CD4-positive, alpha-beta T cell treated with Interleukin-15 for 1 hour (primary cell): ENCODE measurements around the gene SKIDA1.

Source experiments
- DNase-seq: peaks from one replicate; pipeline ENCODE4 v3.0.0-alpha.2; 2020

The SKIDA1 gene

DNA sequence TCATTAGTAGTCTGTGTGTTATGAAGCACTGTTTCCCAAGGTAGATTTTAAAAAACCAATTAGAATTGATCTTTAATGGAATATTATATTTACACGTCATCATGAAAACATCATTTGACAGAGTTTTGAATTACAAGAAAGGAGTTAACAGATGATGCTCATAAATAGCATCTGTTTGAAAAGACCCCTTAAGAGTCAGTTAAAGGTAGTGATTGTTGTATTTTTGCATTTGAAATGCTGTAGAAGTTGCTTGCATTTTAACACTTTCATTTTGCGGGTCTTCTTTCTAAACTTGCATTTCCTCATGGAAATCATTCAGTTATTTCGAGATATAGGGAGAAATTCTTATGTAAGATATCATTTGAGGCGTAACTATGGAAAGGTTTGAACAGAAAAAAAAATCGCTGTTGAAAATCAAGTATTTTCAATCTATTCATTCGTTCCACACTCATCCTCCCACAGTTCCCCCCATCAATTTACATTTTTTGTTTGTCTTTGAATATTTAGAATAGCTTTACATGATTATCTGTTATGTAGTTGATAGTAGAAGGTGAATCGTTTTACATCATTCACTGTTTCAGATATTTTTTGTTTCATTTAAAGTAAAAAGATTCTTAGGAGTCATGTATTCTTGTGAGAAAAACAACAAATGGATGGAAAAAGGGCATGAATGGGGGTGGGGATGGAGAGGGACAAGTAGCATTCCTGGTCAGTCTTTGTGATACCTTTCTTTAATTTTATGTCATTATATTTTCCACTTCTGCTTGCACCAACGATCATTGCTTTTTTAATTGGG lies 3.0 kb upstream of the SKIDA1 start:
- DNase-seq: no peak

DNA sequence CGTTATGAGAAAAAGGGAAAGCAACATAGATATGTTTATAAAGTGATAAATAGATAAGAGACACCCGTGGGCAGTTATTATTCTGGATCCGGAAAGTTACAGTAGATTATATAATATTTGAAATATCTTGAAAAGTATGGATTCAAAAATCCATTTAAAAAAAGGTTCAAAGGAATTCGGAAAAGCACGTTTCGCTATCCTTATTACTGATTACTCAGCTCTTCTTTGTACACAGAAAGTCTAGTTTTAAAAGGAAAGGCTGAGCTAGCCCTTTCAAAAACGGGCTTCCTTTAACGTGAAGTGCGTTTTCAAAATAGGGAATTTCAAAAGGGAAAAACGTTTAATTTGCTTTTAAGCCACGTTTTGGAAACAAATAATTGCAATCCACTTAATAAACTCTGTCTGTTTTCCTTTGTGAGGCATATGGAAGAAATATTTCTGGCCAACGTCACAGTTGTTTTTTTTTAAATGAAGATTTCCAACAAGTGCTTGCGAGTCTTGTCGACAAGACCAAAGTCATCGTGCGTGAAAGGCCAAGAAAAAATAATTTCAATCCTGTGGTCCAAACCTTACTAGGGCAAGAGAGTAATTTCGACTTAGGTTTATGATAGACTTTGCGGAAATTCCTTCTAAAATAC lies 2.2 kb upstream of the SKIDA1 start:
- no peak for DNase-seq

DNA sequence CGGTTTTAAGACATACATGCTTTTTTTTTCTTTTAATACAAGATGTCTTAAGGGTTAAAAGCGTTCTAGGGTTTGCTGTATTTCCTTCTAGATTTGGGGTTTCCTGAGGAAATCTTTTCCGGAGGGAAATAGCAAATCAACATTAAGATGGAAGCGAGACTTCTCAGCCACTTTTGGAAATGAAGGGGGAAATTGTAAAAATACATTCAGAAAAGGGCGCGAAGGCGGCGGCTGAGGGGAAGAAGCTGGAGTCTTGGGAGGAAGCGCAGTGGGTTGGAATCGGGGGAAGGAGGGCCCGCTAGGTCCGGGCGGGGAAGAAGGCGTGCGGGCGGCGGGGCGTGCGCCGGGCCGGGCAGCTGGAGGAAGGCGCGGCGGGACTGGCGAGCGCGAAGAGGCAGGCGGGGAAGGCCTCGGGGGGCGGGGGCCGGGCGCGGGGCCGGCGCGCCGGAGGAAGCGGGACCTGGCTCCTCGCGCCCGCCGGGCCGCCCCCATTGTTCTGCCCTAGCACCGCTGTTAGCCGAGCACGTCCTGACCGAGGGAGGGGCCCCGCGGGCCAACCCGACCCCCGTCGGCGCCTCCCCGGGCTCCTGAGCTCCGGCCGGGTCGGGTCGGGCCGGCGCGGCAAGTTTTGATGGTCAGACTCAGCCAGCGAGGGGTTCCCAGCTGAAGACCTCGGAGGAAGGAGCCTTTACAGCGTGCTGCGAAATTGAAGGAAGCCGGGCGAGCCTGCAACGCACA lies 1.5 kb upstream of the SKIDA1 start:
- DNase-seq: peak; percentile 21

DNA sequence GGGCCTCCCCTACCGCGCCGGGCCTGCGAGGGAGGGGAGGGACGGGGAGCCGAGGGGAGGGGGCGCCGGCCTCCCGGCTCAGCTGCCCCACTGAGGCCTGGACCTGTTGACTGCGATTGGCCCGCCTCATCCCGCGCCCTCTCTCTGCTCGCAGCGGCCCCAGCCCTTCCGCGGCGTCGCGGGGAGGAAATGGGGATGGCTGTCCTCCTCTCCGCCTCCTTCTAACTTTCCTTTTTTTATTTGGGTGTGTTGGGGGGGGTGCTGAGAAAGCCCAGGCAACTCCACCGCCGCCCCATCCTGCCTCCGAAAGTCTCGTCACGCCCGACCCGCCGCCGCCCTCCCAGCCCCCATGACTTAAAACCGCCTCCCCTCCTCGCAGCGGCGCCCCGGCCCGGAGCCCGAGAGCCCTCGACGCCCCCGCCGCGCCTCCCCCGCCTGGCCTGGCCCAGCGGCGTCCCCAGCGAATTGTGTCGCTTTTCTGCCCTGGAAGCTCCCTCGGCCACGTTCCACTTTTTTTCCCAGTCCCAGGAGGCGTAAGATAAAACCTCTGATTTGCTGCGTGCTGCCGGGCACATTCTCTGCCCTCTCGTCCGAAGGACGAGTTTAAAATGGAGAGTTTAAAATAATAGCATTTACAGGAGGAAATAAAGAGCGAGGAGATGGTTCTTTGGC lies 842 bp upstream of the SKIDA1 start:
- peak; percentile 50 for DNase-seq

DNA sequence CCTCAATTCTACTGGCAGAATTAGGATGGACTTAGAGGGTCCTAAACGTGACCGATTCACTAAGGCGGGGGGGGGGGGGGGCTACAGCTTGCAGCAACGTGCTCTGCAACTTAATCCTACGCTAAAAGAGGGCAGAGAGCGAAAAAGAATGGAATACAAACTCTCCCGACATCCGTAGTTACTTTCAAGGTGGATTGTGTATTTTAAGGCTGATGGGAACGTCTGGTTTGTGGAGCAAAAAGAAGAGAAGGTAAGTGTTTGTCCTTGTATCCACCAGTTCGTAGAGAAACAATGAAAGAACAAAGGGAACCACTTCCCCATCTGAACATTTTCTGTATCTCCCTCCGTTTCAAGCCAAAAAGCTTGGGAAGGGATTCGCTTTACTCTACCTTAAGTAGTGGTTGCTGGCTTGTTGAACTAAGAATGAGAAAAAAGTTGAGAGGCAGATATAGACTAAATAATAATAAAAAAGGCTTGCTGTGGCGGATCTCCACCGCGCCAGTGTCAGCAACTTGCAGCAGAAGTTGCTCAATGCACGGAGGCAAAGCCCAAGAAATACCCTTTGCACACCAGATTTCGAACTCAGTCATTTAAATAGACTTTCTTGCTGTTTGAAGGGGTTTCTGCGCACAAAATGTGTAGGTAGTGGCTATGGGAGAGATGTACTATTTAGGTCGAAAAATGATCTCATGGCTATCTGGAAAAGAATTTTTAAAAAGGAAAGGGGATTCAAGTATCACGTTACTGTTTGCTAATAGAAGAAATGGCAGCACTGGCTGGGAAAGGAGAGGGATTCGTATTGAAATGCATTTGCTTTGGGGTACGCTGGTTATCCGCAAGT lies 736 bp downstream of the SKIDA1 start:
- no peak for DNase-seq

DNA sequence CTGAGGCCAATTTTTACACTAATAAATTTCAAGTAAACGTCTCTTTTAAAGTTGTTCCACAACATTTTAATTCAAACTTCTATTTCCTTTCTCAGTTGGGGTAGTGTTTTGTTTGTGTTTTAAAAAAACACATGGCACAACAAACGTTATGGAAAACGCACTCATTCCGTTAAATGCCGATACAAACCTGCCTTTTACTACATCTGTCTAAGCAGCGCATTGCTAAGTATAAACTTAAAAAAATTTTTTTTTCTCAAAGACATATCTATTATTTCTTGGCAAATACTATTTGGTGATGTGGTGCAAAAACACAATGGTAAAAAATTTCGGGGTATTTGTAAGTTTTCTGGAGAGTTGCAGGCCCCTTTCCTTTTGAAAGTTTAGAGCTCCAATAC lies 1.4 kb downstream of the SKIDA1 start:
- no peak for DNase-seq

DNA sequence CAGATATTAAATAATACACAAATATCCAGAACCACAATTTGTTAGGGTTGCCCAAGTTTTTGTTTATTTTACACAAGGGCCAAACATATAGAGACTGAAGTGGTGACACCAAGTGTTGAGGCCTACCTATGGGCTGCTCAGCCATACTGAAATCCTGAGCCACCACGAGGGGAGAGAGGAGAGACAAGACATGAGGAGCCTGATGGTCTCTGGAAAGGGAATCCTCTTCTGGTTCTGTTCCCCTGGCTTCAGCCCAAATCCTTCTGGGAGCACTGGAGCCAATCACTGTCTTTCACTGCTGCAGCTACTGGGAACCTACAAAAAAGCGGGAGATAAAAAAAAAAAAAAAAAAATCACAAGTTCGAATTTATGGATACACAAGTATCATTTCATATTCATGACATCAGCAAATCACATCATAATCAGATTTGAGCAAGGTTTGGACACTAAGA lies 1.9 kb downstream of the SKIDA1 start:
- no peak for DNase-seq

DNA sequence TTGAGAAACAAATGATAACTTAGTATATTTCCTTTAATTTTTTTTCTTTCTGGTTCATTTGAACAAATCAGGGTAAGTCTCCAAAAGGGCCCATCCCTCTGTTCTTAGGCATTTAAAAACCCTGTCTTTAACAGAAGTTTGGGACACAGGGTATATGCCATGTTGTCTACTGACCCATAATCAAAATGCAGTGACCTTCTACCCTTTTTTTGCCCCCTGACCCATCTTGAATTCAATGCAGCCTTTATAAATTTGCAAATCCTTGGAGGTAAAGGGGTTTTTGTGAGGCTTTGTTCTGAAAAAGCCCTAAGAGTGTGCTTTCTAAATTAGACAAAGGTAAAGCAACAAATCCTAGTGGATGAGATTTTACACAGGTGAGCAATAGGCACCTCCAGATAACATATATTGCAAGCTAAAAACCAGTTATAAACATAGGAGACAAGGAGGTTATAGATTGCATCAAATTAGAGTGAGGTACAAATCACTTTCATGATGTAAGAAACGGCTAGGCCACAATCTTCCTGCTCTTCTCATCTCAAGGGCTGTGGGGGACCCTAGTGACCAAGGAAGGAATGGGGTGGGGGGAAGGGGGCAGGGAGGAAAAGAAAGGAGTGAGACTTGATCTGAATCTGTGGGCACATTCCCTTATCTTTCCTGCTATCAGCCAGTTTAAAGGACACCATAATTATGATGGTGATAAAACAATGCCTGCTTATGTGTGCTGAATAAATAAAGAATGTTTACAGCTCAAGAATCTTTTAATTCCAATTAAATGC lies 2.7 kb downstream of the SKIDA1 start:
- DNase-seq: no peak

DNA sequence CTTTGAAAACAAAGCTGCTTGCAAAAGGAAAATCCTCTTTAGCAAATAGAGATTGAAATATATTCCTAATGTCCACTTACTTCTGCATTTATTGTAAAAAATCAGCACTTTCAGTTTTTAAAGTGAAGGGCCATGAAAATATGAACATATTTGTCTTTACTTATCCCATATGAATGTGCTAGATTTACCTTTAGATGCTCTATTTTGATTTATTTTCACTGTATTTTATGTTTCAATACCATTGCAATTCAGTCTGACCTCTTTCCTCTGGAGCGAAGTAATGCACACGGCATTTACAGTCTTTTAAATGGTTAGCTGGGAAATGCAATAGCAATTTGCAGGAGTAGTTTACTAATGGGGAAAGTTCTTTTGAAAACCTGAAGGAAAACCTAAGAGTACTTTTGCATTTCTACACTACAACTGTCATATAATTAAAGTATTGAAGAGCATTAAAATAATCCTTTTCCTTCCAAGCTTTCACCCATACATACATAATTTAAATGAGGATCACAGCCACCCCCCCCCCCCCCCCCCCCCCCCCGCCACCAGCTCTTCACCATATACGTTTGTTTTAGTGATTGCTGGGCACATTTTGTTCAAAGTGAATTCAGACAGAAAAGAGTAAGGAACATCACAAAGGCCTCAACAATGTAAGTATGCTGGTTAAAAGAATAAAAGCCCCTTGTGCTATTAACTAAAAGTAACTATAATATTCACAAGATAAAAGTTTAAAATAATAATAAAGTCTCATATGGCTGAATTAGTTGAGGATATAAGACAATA lies 3.5 kb downstream of the SKIDA1 start:
- no peak for DNase-seq

DNA sequence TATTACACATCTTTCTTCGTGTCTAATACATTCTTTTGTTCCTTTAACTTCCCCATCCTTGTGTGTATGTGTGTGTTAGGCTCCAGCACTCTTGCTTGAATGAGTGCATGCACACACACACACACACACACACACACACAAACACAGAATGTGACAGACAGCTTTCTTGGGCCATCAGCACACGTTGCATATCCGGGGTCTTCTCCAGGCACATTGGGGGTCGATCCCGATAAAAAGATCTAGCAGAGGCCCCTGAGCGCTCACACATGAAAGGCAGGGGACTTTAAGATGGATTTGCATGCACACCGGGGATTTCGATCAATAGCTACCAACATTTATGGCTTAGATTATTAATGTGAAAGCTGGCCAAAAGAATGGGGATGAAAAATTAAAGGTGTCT lies 4.5 kb downstream of the SKIDA1 start:
- no peak for DNase-seq

DNA sequence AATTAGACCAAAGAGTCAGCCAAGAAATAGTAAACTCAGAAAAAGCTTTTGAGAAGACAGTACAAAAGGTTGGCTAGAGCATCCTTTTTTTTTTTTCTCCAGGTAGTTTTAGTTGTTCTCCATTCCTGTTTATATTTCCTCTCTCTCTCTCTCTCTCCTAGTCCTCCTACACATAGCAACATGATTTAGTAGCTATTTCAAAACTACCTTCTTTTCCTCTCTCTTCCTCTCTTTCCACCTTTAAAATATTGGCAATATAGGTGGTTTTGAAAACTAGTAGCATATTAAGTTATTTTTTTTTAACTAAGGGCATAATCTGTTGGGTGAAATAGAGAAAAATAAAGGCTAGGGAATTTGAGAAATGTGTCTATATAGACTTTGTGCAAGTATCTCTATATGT lies 5.0 kb downstream of the SKIDA1 start:
- no peak for DNase-seq

DNA sequence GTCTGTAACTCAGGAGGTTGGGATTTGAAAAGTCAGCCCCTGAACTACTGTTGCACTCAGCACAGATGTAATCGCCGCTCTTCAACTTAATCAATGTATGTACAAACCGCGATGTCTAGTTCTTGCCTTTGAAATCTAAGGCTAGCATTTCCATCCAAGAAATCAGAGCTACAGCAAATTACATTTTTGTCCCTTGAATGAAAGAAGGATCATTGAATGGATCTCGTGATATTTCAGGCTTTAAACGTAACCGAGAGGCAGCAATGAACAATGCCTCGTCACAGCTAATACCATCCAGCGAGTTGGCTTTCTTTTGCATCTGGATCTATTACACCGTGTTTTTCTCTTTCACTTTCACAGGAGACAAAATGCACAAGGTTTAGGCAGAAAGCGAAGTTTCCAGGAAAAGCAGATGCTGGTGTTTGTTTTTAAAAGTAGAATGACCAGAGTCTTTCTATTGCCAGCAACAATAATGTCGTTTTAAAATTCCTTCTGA lies 5.5 kb downstream of the SKIDA1 start:
- no peak for DNase-seq

DNA sequence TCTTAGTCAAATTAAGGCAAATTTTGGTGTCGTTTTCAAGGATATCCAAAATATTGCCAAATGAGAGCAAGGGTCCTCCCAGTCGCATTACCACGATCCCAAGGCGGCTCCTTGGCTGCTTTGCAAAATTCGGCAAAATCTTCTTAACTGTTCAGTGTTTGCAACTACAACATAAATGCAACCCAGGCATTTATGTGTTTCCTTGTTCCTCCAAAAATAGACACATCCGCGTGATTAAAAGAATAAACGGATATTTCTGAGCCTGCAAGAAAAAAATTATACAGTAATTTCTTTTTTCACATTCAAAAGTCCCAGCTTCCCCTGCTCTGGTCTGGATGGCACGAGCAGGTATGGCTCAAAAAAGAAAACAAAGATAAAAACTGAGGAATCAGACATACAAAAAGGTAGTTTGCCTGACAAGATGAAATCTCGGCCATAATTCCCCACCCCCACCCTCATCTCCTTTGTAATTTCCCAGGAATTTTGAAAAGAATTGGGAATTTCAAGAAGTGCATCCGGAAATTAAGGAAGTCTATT lies 6.0 kb downstream of the SKIDA1 start:
- no peak for DNase-seq

DNA sequence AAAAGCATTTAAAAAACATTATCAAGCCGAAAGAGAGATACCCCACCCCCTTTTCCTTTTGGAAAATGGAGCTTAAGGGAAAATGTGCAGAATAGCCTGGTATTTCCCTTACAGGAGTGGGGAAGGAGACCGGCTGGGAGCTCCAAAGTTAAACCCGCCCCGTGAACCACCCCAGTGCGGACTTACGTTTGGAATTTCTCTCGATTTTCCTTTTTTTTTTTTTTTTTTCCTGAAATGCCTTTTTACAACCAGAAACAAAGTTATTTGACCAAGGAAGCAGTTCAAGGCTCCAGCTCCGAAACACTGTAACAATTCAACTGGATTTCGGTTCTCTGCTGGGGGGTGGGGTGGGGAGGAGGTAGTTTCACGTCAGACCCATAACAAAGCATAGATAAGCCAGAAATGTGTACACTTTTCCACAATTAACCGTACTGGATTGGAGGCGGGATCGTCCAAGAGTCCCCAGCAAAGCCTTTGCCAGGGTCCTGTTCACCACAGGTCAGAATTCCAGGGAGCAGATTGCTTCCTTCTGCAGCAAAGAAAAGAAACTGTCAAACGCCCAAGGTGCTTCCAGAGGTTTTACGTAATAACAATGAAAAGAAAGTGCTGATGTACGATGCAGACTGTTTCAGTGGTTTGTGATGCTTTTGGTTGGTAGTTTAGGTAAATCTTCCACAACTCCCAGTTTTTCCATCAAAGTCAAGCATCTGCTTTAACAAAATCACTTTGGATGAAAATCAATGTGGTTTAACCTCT lies 6.7 kb downstream of the SKIDA1 start:
- DNase-seq: no peak

DNA sequence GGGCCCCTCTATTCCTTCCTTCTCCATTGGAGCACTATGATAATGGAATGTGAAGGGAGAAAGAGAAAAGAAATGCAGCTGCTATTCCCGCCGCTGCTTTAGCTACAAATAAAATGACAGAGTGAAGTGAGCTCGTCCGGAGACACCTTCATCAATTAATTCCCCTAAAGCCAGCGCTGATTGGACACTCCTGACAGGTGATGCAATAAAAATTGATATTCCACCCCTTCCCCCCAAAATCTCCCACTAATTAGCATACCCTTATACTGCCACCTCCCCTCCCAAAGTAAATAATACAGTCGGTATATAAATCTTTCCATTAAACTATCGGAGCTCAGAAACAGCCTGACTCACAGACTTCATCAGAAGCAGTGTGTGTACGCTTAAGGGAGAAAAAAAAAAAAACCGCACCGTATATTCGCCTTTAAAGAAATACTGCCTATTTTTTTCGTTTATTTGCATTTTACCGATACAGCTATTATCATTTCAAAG lies 7.3 kb downstream of the SKIDA1 start:
- DNase-seq: no peak

DNA sequence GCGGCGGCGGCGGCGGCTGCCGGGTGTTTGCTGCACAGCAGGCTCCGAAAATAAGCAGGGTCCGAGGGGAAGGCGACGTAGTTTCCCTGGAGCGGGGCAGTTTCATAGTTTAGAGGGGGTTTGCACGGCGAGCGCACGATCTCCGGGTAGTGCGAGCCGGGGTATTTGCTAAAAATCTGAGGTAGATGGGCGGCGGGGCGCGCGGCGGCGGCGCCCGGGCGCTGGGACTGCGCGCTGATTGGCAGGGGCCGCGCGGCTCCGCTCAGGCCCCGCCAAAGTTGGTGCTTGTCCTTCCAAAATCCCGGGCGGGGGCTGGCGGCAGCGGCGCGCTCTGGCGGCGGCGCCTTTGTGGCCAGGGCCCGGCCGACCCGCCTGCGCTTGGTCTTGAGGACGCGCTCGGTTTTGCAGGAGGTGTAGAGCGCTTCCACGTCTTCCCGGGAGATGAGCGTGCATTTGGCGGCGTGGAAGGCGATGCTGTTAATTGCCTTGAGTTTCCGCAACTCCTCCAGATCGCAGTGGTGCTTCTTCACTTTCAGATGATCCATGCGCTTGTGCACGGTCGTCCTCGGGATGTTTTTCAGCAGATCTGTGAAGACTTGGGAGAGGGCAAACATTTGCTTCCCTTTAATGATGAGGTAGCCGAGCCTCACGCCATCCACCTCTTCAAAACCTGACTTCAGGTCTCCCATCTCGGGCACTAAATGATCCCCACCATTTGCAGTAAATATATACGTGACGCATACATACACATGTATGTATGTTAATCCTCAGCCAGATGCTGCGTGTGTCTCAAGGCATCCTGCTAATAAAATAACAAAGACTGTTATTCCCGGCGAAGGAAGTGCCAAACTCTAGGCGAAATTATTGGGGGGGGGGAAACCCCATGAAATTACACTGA lies 8.1 kb downstream of the SKIDA1 start:
- DNase-seq: no peak

DNA sequence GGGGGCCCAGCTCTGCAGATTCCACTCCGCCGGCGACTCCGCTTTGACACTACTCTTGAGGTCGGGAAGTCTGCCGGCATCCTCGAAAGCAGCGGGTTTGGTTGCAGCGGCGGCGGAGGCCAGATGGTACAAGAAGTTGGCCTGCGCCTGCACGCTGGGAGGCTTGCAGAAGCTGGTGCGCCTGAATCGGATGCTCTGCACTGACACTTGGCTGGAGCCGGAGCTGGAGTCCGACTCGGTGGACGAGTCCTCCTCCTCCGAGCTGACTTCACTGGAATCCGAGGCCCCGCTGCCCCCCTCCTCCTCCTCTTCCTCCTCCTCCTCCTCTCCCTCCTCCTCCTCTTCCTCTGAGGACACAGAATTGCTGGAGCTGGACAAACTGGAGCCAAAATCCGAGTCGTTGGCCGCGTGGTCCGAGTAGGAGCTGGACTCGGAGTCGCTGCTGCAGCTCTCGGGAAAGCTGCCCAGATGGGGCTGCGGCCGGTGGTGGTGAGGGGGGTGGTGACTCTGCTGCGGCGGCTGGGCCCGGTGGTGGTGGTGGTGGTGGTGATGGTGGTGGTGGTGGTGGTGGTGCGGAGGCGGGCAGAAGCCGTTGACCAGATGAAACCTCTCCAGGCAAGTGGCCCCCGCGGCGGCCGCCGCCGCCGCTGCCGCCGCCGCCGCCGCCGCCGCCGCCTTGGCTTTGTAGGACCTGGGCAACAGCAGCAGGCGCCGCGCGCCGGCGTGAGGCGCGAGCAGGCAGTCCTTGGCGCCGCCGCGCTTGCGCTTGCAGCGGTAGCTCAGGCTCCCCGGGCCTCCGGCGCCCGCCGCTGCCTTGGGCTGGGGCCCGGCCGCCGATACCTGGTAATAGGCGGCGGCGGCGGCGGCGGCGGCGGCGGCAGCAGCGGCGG lies 9.0 kb downstream of the SKIDA1 start:
- DNase-seq: no peak
